ENCODE results near the gene BAIAP2. TPM values are rescaled to one million over a fixed set of nuclear protein-coding genes. Genes with fewer than 3 reads are reported as not detected.

Gene BAIAP2
- total RNA-seq, 4 donors from 2014 or later = 7.3 to 36.1 (median 15.4) TPM

GRCh38 chr17:81068411-81069134 is 33.6 kb downstream of the BAIAP2 start:
- no peak for DNase-seq
- no peak for ATAC-seq
- no peak for TF ChIP-seq POLR2A (IDR thresholded peaks at IDR 0.05)
- TF ChIP-seq CTCF (IDR thresholded peaks at IDR 0.05 in 4 of 5, conservative IDR thresholded peaks at IDR 0.05 in 1 of 5) = no peak
- intact Hi-C loops (cut with DNase I; ENCODE audit: low total_unique reads) (no loop called here), in situ Hi-C loops (cut with MboI; ENCODE audit: low sequenced_read_pairs in 4 of 4) (no loop called here)
- Histone ChIP-seq H3K4me1 (peaks cover 7 to 14% of the 10 kb centered on the region in 2 donors), H3K36me3 (no peaks in the 10 kb centered on the region), H3K27me3 (no peaks in the 10 kb centered on the region), H3K4me3 (no peak overlapping the region), H3K27ac (no peak overlapping the region), H3K9me3 (no peaks in the 10 kb centered on the region)

- DNase-seq = peak; percentile 57 to 63
- TF ChIP-seq POLR2A (IDR thresholded peaks at IDR 0.05) = no peak
- no peak for TF ChIP-seq CTCF (IDR thresholded peaks at IDR 0.05 in 4 of 5, conservative IDR thresholded peaks at IDR 0.05 in 1 of 5)
- in situ Hi-C loops (cut with MboI; ENCODE audit: low sequenced_read_pairs in 4 of 4) (no loop called here), intact Hi-C loops (cut with DNase I; ENCODE audit: low total_unique reads) (no loop called here)
- H3K27me3 ChIP-seq = no peaks in the 10 kb centered on the region
- H3K27ac ChIP-seq = no peak overlapping the region
- H3K4me1 ChIP-seq = peaks cover 4 to 12% of the 10 kb centered on the region in 2 donors
- H3K36me3 ChIP-seq = no peaks in the 10 kb centered on the region
- H3K9me3 ChIP-seq = no peaks in the 10 kb centered on the region
- peak; percentile 75 to 82 for ATAC-seq
- no peak overlapping the region for H3K4me3 ChIP-seq
Observed at GRCh38 chr17:81069135-81069645, 34.2 kb downstream of the BAIAP2 start.

GRCh38 chr17:81070541-81071246 is 35.7 kb downstream of the BAIAP2 start:
- Histone ChIP-seq H3K9me3 (no peaks in the 10 kb centered on the region), H3K4me1 (peaks cover 0 to 4% of the 10 kb centered on the region in 2 donors), H3K36me3 (no peaks in the 10 kb centered on the region), H3K27ac (no peak overlapping the region), H3K4me3 (no peak overlapping the region), H3K27me3 (no peaks in the 10 kb centered on the region)
- no peak for TF ChIP-seq CTCF (IDR thresholded peaks at IDR 0.05 in 4 of 5, conservative IDR thresholded peaks at IDR 0.05 in 1 of 5)
- TF ChIP-seq POLR2A (IDR thresholded peaks at IDR 0.05) = no peak
- ATAC-seq (no peak), DNase-seq (no peak)
- in situ Hi-C loops (cut with MboI; ENCODE audit: low sequenced_read_pairs in 4 of 4) (no loop called here), intact Hi-C loops (cut with DNase I; ENCODE audit: low total_unique reads) (no loop called here)

GRCh38 chr17:81071761-81072741 is 37.1 kb downstream of the BAIAP2 start:
- DNase-seq (no peak), ATAC-seq (no peak)
- Histone ChIP-seq H3K36me3 (no peaks in the 10 kb centered on the region), H3K9me3 (no peaks in the 10 kb centered on the region), H3K4me3 (no peak overlapping the region), H3K27ac (no peak overlapping the region), H3K27me3 (no peaks in the 10 kb centered on the region), H3K4me1 (peaks cover 0 to 4% of the 10 kb centered on the region in 2 donors)
- TF ChIP-seq CTCF (IDR thresholded peaks at IDR 0.05 in 4 of 5, conservative IDR thresholded peaks at IDR 0.05 in 1 of 5) = no peak
- no peak for TF ChIP-seq POLR2A (IDR thresholded peaks at IDR 0.05)
- intact Hi-C loops (cut with DNase I; ENCODE audit: low total_unique reads) = no loop called here
- in situ Hi-C loops (cut with MboI; ENCODE audit: low sequenced_read_pairs in 4 of 4) = no loop called here

Measured in gastrocnemius medialis (tissue), 4 donors.